K562 (cell line): ENCODE data around the gene HLA-DOA.

Experiments used
- CBX8 ChIP-seq: fragments of 200-600 bp; sonication (generic); IDR thresholded peaks from 2 replicates; pipeline ENCODE4 v1.6.1; 2012; ENCODE audit warnings: borderline replicate concordance, mixed run types, low read depth, mild to moderate bottlenecking, moderate library complexity, mixed read lengths, low read length, control low read depth, inconsistent platforms; ENCODE audit not compliant: poor library complexity, severe bottlenecking; ENCODE audit errors: extremely low read depth
- CREB1 ChIP-seq, 2 experiments: sonication (generic) in 1 of 2; formaldehyde crosslinking in 1 of 2; IDR thresholded peaks; 2 replicates each; pipeline versions ENCODE4 v1.6.1 to v1.8.0; 2012 to 2022; ENCODE audit warnings: inconsistent platforms in 1 of 2, mild to moderate bottlenecking in 1 of 2, missing genetic modification reagents in 1 of 2, moderate library complexity in 1 of 2
- CTCF ChIP-seq, 3 experiments: IDR thresholded peaks in 2 of 3; conservative IDR thresholded peaks in 1 of 3; 2 replicates each; pipeline ENCODE4 v1.5.1; 2011 to 2012; ENCODE audit warnings: low read length in 3 of 3, mild to moderate bottlenecking in 3 of 3, control low read depth in 2 of 3, improper control_type of control experiment in 1 of 3, inconsistent platforms in 1 of 3, low read depth in 1 of 3, mixed read lengths in 1 of 3, moderate library complexity in 1 of 3; ENCODE audit not compliant: insufficient read depth in 2 of 3
- EGR1 ChIP-seq: fragments of 450-650 bp; conservative IDR thresholded peaks from 2 replicates; pipeline ENCODE4 v1.6.1; 2017; ENCODE audit warnings: mild to moderate bottlenecking
- EZH2 ChIP-seq: IDR thresholded peaks from 2 replicates; pipeline ENCODE4 v1.6.1; 2012; ENCODE audit warnings: low read depth, mild to moderate bottlenecking, inconsistent platforms, low read length, borderline replicate concordance
- FOSL1 ChIP-seq: fragments of 200-800 bp; sonication (Bioruptor generic); conservative IDR thresholded peaks from 2 replicates; pipeline ENCODE4 v1.6.1; 2016; ENCODE audit warnings: missing genetic modification characterization, missing compliant biosample characterization
- KDM1A ChIP-seq, 2 experiments: fragments of 450-650 bp; IDR thresholded peaks; 2 replicates each; pipeline ENCODE4 v1.6.1; 2016; ENCODE audit warnings: mild to moderate bottlenecking in 2 of 2
- NRF1 ChIP-seq, 2 experiments: fragments of 450-650 bp; IDR thresholded peaks in 1 of 2; conservative IDR thresholded peaks in 1 of 2; 2 replicates each; pipeline ENCODE4 v1.6.1; 2014; ENCODE audit warnings: mild to moderate bottlenecking in 2 of 2
- POLR2A ChIP-seq: fragments of 450-650 bp; conservative IDR thresholded peaks from 2 replicates; pipeline ENCODE4 v1.6.1; 2016
- ZNF212 ChIP-seq: fragments of 450-650 bp; formaldehyde crosslinking; IDR thresholded peaks from 2 replicates; pipeline ENCODE4 v1.4.0; 2020; ENCODE audit warnings: mild to moderate bottlenecking
- TF ChIP-seq, protein P1 (sequence below): fragments of 450-650 bp; IDR thresholded peaks from 2 replicates; pipeline ENCODE4 v1.6.1; 2018; ENCODE audit not compliant: partially characterized antibody

GRCh38 chr6:32972353-32973143 lies 36.8 kb downstream of the HLA-DOA start:
- TF ChIP-seq EZH2 (no peak), NRF1 (conservative IDR thresholded peaks at IDR 0.05 in 1 of 2, IDR thresholded peaks at IDR 0.05 in 1 of 2) (peak in 1 of 2 experiments; percentile 32; a peak in 1 of 4 replicates), CTCF (IDR thresholded peaks at IDR 0.05 in 2 of 3, conservative IDR thresholded peaks at IDR 0.05 in 1 of 3; ENCODE audit: insufficient read depth in 2 of 3, low read depth in 1 of 3, low read length in 3 of 3) (no peak; a peak in 1 of 6 replicates), CREB1 (IDR thresholded peaks at IDR 0.05) (peak; percentile 60), CREB1 (CRISPR knock-in tag; IDR thresholded peaks at IDR 0.05) (no peak), POLR2A (no peak), FOSL1 (no peak), EGR1 (peak; percentile 52), KDM1A (IDR thresholded peaks at IDR 0.05) (no peak), CBX8 (no peak), ZNF212 (no peak)
- TF ChIP-seq, protein P1, sequence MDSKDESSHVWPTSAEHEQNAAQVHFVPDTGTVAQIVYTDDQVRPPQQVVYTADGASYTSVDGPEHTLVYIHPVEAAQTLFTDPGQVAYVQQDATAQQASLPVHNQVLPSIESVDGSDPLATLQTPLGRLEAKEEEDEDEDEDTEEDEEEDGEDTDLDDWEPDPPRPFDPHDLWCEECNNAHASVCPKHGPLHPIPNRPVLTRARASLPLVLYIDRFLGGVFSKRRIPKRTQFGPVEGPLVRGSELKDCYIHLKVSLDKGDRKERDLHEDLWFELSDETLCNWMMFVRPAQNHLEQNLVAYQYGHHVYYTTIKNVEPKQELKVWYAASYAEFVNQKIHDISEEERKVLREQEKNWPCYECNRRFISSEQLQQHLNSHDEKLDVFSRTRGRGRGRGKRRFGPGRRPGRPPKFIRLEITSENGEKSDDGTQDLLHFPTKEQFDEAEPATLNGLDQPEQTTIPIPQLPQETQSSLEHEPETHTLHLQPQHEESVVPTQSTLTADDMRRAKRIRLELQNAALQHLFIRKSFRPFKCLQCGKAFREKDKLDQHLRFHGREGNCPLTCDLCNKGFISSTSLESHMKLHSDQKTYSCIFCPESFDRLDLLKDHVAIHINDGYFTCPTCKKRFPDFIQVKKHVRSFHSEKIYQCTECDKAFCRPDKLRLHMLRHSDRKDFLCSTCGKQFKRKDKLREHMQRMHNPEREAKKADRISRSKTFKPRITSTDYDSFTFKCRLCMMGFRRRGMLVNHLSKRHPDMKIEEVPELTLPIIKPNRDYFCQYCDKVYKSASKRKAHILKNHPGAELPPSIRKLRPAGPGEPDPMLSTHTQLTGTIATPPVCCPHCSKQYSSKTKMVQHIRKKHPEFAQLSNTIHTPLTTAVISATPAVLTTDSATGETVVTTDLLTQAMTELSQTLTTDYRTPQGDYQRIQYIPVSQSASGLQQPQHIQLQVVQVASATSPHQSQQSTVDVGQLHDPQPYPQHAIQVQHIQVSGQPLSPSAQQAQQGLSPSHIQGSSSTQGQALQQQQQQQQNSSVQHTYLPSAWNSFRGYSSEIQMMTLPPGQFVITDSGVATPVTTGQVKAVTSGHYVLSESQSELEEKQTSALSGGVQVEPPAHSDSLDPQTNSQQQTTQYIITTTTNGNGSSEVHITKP: no peak
